ENCODE data around the gene ABCA2. TPM values are rescaled to one million over a fixed set of nuclear protein-coding genes. Genes with fewer than 3 reads are reported as not detected.

Gene ABCA2
- polyA plus RNA-seq (2012; ENCODE audit: insufficient read depth, insufficient read length), result 49.2 TPM

- peak within 1 kb of the TSS; percentile 49 for H3K4me3 ChIP-seq (ENCODE audit: low read length)
- no peak for DNase-seq (ENCODE audit: low read depth, low spot score)
Observed at GRCh38 chr9:137027369-137028262, at the start of gene ABCA2. Gene ABCA2, minus strand, starts transcription at chr9:137028237. Its CDS starts 97 bp downstream, at chr9:137028140.

- H3K4me3 ChIP-seq (ENCODE audit: low read length), result peak within 1 kb of the TSS; percentile 54
- DNase-seq (ENCODE audit: low read depth, low spot score), result no peak
Observed at GRCh38 chr9:137077010-137077747, 49.1 kb upstream of the ABCA2 start, which contains the start of gene UAP1L1. Gene UAP1L1, plus strand, starts transcription at chr9:137077517. Its CDS starts 16 bp downstream, at chr9:137077533.

- DNase-seq (ENCODE audit: low read depth, low spot score), result no peak
- no peak overlapping the region for H3K4me3 ChIP-seq (ENCODE audit: low read length)
Observed at GRCh38 chr9:137076636-137077009, 48.6 kb upstream of the ABCA2 start.

GRCh38 chr9:137075275-137075775 lies 47.3 kb upstream of the ABCA2 start:
- DNase-seq (ENCODE audit: low read depth, low spot score), result no peak
- H3K4me3 ChIP-seq (ENCODE audit: low read length), result no peak overlapping the region

GRCh38 chr9:137074657-137075274 lies 46.7 kb upstream of the ABCA2 start:
- DNase-seq (ENCODE audit: low read depth, low spot score), result no peak
- no peak overlapping the region for H3K4me3 ChIP-seq (ENCODE audit: low read length)

- H3K4me3 ChIP-seq (ENCODE audit: low read length), result no peak overlapping the region
- no peak for DNase-seq (ENCODE audit: low read depth, low spot score)
Observed at GRCh38 chr9:137073992-137074399, 46.0 kb upstream of the ABCA2 start.

- no peak for DNase-seq (ENCODE audit: low read depth, low spot score)
- H3K4me3 ChIP-seq (ENCODE audit: low read length), result peak overlapping the region; percentile 60
Observed at GRCh38 chr9:137071282-137071681, 43.2 kb upstream of the ABCA2 start.

GRCh38 chr9:137070906-137071275 lies 42.9 kb upstream of the ABCA2 start:
- no peak for DNase-seq (ENCODE audit: low read depth, low spot score)
- peak overlapping the region; percentile 60 for H3K4me3 ChIP-seq (ENCODE audit: low read length)

GRCh38 chr9:137070201-137070905 lies 42.3 kb upstream of the ABCA2 start, which contains the start of gene SAPCD2:
Gene SAPCD2, minus strand, starts transcription at chr9:137070557. Its CDS starts 97 bp downstream, at chr9:137070460.
- peak within 1 kb of the TSS; percentile 60 for H3K4me3 ChIP-seq (ENCODE audit: low read length)
- peak; percentile 85 for DNase-seq (ENCODE audit: low read depth, low spot score)

- H3K4me3 ChIP-seq (ENCODE audit: low read length), result peak overlapping the region; percentile 60
- no peak for DNase-seq (ENCODE audit: low read depth, low spot score)
Observed at GRCh38 chr9:137069508-137070091, 41.6 kb upstream of the ABCA2 start.

- H3K4me3 ChIP-seq (ENCODE audit: low read length), result peak overlapping the region; percentile 60
- no peak for DNase-seq (ENCODE audit: low read depth, low spot score)
Observed at GRCh38 chr9:137068539-137069507, 40.8 kb upstream of the ABCA2 start.

GRCh38 chr9:137067860-137068538 lies 40.0 kb upstream of the ABCA2 start:
- H3K4me3 ChIP-seq (ENCODE audit: low read length), result no peak overlapping the region
- peak; percentile 90 for DNase-seq (ENCODE audit: low read depth, low spot score)

- DNase-seq (ENCODE audit: low read depth, low spot score), result no peak
Observed at GRCh38 chr9:137066096-137066861, 38.2 kb upstream of the ABCA2 start.

GRCh38 chr9:137065336-137065967 lies 37.4 kb upstream of the ABCA2 start:
- DNase-seq (ENCODE audit: low read depth, low spot score), result no peak
- no peak overlapping the region for H3K4me3 ChIP-seq (ENCODE audit: low read length)

More at GRCh38 chr9:137066096-137066861, 38.2 kb upstream of the ABCA2 start:
- no peak overlapping the region for H3K4me3 ChIP-seq (ENCODE audit: low read length)

- no peak for DNase-seq (ENCODE audit: low read depth, low spot score)
Observed at GRCh38 chr9:137064880-137065164, 36.8 kb upstream of the ABCA2 start.

More at GRCh38 chr9:137064880-137065164, 36.8 kb upstream of the ABCA2 start:
- H3K4me3 ChIP-seq (ENCODE audit: low read length), result no peak overlapping the region
